NCI-H82 treated with DMSO at 0.1 percent for 48 hours (cell line): ENCODE measurements around the gene LILRB3.
"Not testable (repeated sequence)": the region's sequence is repeated elsewhere in the genome, so short reads cannot be mapped to it uniquely, and the experiment has no call there.

Experiments
- DNase-seq: peaks from one replicate; lab custom pipeline; 2025; ENCODE audit not compliant: unreplicated experiment; lab: John Stamatoyannopoulos, UW

The LILRB3 gene

DNA sequence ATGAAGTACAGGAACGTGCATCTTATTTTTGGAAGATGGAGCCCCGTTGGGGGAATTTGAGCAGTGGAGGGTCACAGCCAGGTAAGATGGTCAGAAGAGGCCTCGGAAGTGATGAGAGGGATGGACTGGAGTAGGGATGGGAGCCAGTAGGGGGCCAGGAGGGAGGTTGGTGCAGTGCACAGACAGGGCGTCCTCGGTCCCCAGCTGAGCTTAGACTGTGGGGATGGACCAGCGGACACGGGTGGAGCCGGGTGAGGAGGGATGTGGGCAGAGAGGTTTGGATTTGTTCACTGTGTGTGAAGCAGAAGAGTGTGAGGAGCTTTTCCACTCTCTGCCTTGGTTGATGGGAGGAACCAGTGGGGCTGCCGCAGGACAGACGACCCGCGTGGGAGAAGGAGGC lies 11.6 kb downstream of the LILRB3 start:
- no peak for DNase-seq

DNA sequence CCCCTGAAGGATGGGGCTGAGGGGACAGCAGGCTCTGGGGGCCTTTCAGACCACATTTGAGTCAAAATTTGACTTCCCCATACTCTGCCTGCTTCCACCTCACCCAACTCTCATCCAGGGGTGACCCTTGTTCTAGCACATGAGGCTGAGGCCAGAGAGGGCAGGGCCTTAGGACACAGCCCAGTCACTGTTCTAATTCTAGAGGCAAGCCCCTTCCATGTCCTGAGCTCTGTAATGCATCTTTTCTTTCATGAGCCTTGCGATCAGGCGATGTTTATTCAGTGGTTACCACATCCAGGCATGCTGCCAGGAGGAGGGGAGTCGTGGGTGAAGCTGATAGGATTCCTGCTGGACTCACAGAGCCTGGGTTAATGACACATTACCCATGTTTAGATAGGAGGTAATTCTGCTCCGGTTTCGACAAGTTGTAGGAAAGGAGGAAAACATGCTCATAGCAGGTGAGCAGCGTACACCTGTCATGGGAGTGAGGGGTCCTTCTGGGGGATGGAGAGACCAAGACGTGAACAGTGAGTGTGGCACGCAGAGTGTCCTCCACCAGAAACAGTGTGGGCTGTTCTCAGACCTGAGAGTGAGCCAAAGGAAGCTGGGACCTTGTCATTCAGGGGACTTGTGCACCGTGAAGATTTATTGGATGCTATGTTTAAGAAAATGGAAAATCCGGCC lies 12.9 kb downstream of the LILRB3 start:
- no peak for DNase-seq

DNA sequence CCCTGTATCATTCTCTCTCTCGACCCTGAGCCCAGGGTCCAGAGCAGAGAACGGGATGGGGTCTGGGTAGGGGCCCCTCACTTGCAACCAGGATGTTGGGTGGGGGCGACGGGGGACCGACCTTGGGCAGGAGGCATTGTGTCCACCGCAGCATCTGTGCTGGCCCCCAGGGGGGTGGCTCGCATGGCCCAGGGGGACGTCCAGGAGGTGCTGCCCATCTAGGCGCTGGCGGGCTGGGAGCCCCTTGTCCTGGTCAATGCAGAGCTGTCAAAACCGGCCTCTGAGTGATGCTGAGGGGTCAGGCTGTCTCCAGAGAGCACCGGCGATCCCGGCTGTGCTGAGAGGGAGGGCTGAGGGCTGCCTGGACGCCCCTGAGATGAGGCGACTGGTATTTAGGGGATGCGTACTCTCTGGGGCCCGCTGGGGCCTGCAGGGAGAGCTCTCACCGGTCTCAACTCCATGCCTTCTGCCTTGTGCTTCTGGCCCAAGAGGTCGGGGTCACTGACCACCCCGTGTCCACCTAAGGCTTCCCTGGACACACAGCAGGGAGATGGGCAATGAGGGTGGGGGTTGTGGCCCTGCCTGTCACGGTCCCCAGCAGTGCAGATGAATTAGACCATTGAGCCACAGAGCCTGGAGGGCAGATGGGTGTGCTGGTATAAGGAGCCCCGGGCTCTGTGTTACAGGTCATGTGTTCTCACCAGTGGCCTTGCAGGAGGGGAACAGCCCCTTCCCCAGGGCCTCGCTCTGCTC lies 13.6 kb downstream of the LILRB3 start:
- no peak for DNase-seq

DNA sequence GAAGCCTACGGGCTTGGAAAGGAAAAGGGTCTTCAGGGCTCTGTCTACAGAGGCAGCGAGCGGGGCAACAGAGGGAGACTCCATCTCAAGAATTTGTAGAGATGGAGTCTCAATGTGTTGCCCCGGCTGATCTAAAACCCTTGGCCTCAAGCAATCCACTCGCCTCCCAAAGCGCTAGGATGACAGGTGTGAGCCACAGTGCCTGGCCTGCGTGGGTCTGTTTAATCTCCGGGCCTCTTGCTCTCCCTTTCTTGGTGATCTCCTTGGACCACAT lies 14.1 kb downstream of the LILRB3 start:
- no peak for DNase-seq

- DNase-seq: no peak
These were observed 14.6 kb downstream of the LILRB3 start for GRCh38 chr19:54207983-54208783.

GRCh38 chr19:54207676-54207982 lies 15.2 kb downstream of the LILRB3 start:
- no peak for DNase-seq

DNA sequence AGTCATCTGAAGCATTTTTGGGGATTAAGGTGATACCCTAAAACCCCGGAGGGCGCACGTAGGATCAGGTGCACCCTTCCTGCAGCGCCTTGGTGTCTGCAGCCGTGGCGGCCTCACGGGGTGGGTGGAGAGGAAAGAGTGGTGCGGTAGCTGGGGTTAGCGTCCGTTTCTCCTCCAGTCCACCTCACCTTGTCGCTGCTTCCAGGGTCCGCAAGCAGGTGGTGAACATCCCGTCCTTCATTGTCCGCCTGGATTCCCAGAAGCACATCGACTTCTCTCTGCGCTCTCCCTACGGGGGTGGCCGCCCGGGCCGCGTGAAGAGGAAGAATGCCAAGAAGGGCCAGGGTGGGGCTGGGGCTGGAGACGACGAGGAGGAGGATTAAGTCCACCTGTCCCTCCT lies 15.6 kb downstream of the LILRB3 start:
- DNase-seq: not testable (repeated sequence)

DNA sequence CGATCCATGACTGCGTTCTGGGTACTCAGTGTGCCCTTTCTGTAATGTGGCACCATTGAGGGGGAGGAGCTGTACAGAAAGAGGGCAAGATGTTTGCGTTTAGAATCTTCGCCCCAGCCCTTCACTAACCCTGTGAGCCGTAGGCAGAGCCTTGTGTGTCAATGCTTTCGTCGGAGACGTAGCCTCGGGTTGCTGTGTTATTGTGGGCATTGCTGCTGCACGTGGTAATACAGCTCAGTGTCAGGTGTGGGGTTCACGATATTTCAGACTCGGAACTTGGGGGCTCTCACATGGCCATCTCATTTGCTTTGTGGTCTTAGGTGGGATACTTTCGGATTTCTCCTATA lies 16.0 kb downstream of the LILRB3 start:
- no peak for DNase-seq

GRCh38 chr19:54206030-54206830 lies 16.6 kb downstream of the LILRB3 start:
- DNase-seq: no peak

- no peak for DNase-seq
These were observed 17.9 kb downstream of the LILRB3 start for GRCh38 chr19:54204767-54205468.

- DNase-seq: no peak
These were observed 19.6 kb downstream of the LILRB3 start for GRCh38 chr19:54203151-54203611.

- DNase-seq: no peak
These were observed 20.8 kb downstream of the LILRB3 start for GRCh38 chr19:54201980-54202379.

GRCh38 chr19:54201172-54201701 lies 21.6 kb downstream of the LILRB3 start:
- DNase-seq: no peak

DNA sequence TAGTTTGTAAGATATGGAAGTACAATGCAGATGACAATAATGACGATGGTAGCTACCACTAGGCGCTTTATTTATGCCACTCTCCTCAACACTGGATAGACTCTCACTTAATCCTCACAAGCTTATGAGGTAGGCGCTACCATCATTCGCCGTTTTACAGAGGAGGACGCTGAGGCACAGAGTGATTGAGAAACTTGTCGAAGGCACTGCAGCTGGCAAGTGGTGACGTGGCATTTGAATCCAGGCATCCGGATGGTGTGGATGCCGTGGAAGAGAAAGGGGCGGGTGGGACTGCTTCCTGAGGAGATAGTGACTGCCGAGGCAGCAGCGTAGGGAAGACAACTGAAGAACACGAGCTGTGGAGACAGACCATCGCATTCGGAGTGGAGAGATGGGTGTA lies 23.4 kb downstream of the LILRB3 start:
- DNase-seq: no peak

DNA sequence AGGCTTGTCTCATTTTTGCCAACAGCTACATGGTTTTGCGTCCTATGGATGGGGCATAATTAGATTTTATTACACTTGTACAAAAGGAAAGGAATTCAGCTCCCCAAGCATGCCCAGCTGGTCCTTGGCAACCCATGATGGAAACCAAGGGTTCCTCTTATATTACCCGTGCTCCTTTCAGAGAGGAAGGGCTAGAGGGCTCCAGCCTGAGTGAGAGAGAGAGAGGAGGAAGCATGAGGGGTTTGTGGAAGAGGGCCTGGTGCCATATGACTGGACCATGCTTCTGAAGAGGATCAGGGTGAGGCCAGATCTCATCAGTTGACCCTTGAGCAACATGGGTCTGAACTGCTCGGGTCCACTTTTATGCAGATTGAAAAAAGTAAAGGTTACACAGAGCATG lies 25.7 kb downstream of the LILRB3 start:
- no peak for DNase-seq

GRCh38 chr19:54196536-54196935 lies 26.3 kb downstream of the LILRB3 start:
- no peak for DNase-seq

GRCh38 chr19:54194463-54194862 lies 28.3 kb downstream of the LILRB3 start:
- DNase-seq: not testable (repeated sequence)

DNA sequence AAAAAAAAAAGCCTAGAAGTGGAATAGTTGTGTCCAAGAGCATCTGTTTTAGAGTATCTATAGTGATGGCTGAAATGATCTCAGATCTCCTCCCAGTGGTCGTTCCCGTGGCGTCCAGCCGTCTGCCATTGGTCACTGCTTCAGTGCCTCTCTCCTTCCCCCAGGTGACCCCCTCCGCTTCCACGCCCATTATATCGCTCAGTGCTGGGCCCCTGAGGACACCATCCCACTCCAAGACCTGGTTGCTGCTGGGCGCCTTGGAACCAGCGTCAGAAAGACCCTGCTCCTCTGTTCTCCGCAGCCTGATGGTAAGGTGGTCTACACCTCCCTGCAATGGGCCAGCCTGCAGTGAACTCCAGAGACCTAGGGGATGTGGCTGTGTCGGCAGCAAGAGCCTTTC lies 29.8 kb downstream of the LILRB3 start:
- DNase-seq: no peak

- no peak for DNase-seq
These were observed 30.9 kb downstream of the LILRB3 start for GRCh38 chr19:54191811-54192453.
